Measurements from ENCODE around the gene MFSD11. TPM values are rescaled to one million over a fixed set of nuclear protein-coding genes. Genes with fewer than 3 reads are reported as not detected.
"Not testable (repeated sequence)": the region's sequence is repeated elsewhere in the genome, so short reads cannot be mapped to it uniquely, and the experiment has no call there.

MFSD11 gene
- total RNA-seq, 1 donor from 2014 or later, result 21.4 TPM

- intact Hi-C loops (cut with micrococcal nuclease), result no loop called here
- H3K4me1 ChIP-seq, result peaks cover 88% of the 10 kb centered on the region
- no peaks in the 10 kb centered on the region for H3K36me3 ChIP-seq
- no peaks in the 10 kb centered on the region for H3K9me3 ChIP-seq (replicated peaks)
- H3K4me3 ChIP-seq, result peak overlapping the region; percentile 83
- H3K27me3 ChIP-seq (ENCODE audit: low read depth), result no peaks in the 10 kb centered on the region
- H3K27ac ChIP-seq (replicated peaks), result peak overlapping the region; percentile 97
- TF ChIP-seq, protein P1, sequence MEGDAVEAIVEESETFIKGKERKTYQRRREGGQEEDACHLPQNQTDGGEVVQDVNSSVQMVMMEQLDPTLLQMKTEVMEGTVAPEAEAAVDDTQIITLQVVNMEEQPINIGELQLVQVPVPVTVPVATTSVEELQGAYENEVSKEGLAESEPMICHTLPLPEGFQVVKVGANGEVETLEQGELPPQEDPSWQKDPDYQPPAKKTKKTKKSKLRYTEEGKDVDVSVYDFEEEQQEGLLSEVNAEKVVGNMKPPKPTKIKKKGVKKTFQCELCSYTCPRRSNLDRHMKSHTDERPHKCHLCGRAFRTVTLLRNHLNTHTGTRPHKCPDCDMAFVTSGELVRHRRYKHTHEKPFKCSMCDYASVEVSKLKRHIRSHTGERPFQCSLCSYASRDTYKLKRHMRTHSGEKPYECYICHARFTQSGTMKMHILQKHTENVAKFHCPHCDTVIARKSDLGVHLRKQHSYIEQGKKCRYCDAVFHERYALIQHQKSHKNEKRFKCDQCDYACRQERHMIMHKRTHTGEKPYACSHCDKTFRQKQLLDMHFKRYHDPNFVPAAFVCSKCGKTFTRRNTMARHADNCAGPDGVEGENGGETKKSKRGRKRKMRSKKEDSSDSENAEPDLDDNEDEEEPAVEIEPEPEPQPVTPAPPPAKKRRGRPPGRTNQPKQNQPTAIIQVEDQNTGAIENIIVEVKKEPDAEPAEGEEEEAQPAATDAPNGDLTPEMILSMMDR (IDR thresholded peaks at IDR 0.05; ENCODE audit: borderline replicate concordance), result no peak
- no peak for DNase-seq
Measured at GRCh38 chr17:76706817-76707216, 31.1 kb upstream of the MFSD11 start.

DNA sequence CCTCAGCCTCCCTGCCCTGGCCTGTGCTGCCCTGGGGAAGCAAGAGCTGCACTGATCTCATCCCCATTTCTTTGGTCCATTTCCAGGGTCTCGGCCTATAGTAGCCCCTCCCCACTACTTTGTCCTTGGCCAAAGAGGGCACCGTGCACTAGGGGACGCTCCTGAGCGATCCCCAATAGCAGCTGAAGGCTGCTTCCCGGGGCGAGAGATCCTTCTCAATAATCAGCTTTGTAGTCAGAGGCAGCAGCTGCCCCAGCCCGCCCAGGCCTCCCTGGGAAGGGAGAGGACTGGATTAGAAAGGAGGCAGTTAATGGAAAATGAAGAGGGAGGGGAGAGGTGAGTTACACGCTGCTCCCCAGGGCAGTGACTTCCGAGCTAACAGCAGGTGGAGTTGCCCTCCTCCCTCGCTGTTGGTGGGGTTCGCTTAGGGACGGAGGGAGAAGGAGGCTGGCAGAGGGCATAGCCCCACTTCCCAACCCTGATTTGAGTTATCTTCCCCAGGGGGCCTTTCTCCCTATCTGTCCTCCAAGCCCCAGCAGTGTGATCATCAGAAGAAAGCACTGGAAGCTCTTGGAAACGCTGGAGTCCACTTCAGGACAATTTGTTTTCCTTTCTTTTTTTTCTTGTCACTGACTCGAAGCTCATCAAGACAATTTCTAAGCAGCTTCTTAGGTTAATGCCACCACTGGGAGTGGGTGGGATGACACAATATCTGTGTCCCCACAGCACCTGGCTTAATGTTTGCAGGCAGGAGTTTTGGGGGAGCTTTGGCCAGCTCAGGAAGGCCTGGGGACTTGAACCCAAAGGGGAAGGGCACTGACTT is 29.7 kb upstream of the MFSD11 start:
- TF ChIP-seq, protein P1 (IDR thresholded peaks at IDR 0.05; ENCODE audit: borderline replicate concordance), result peak; percentile 51
- H3K9me3 ChIP-seq (replicated peaks), result no peaks in the 10 kb centered on the region
- no peaks in the 10 kb centered on the region for H3K27me3 ChIP-seq (ENCODE audit: low read depth)
- intact Hi-C loops (cut with micrococcal nuclease), result no loop called here
- peak overlapping the region; percentile 97 for H3K27ac ChIP-seq (replicated peaks)
- H3K4me3 ChIP-seq, result peak overlapping the region; percentile 83
- DNase-seq, result peak; percentile 53
- H3K36me3 ChIP-seq, result peaks cover 7% of the 10 kb centered on the region
- H3K4me1 ChIP-seq, result peaks cover 87% of the 10 kb centered on the region

- Histone ChIP-seq H3K36me3 (peaks cover 13% of the 10 kb centered on the region), H3K27me3 (ENCODE audit: low read depth) (no peaks in the 10 kb centered on the region), H3K4me1 (peaks cover 85% of the 10 kb centered on the region), H3K4me3 (peak overlapping the region; percentile 83), H3K27ac (replicated peaks) (peak overlapping the region; percentile 97), H3K9me3 (replicated peaks) (no peaks in the 10 kb centered on the region)
- TF ChIP-seq, protein P1 (IDR thresholded peaks at IDR 0.05; ENCODE audit: borderline replicate concordance), result no peak
- intact Hi-C loops (cut with micrococcal nuclease), result no loop called here
- peak; percentile 92 for DNase-seq
Measured at GRCh38 chr17:76709077-76709950, 28.6 kb upstream of the MFSD11 start.

DNA sequence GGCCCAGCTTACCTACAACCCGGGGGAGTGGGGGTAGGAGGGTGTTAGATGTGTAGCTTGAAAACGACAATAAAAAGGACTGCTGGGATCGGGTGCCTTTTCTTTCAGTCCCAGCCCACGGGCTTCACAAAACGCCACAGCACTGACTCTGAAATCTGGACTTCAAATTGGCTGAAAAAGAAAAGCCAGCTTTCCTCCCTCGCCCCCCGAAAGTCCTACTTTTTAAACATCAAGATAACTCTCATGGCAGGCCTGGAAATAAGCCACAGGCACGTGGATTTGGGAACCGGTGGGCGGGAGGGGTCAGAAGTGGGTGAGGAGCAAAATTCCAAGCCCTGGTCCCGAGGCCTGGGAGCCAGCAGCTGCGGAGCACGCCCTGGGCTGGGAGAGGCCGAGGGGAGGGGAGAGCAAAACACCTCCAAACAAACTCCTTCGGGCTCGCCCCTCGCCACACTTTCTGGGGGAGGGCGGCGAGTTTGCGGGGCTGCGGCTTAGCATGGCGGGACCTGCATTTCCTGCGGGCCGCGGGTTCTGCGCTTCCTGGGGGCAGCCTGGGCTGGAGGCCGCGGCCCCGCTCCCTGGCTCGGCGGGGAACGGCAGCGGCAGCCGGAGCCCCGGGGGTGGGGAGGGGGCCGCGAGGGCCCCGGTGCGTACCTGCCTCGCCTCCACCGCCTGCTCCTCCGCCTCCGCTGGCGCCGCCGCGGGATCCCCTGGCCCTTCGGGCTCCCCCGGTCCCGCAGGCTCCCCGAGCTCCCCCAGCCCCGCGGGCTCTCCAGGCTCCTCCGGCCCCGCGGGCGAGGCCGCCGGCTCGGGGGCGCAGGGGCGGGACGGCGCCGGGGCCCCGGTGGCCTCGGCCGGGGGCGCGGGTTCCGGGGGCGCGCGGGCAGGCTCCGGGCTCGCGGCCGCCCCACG is 27.7 kb upstream of the MFSD11 start:
- H3K27me3 ChIP-seq (ENCODE audit: low read depth); H3K9me3 ChIP-seq (replicated peaks); intact Hi-C loops (cut with micrococcal nuclease); DNase-seq: not testable (repeated sequence)
- H3K27ac ChIP-seq (replicated peaks), result peak overlapping the region; percentile 97
- H3K4me3 ChIP-seq, result peak overlapping the region; percentile 83
- H3K36me3 ChIP-seq, result peaks cover 14% of the 10 kb centered on the region
- peaks cover 86% of the 10 kb centered on the region for H3K4me1 ChIP-seq

GRCh38 chr17:76710863-76711611 is 26.9 kb upstream of the MFSD11 start, which contains the start of gene MXRA7:
Gene MXRA7, minus strand, starts transcription at chr17:76710965. Its CDS starts 19 bp downstream, at chr17:76710946.
- H3K4me3 ChIP-seq, result peak within 1 kb of the TSS; percentile 83
- H3K36me3 ChIP-seq, result peaks cover 23% of the 10 kb centered on the region
- DNase-seq, result peak; percentile 81
- intact Hi-C loops (cut with micrococcal nuclease), result no loop called here
- peak within 1 kb of the TSS; percentile 97 for H3K27ac ChIP-seq (replicated peaks)
- H3K9me3 ChIP-seq (replicated peaks), result no peaks in the 10 kb centered on the region
- no peaks in the 10 kb centered on the region for H3K27me3 ChIP-seq (ENCODE audit: low read depth)
- TF ChIP-seq, protein P1 (IDR thresholded peaks at IDR 0.05; ENCODE audit: borderline replicate concordance), result no peak
- H3K4me1 ChIP-seq, result peaks cover 87% of the 10 kb centered on the region

- H3K27me3 ChIP-seq (ENCODE audit: low read depth); DNase-seq; intact Hi-C loops (cut with micrococcal nuclease); H3K9me3 ChIP-seq (replicated peaks); H3K4me3 ChIP-seq: not testable (repeated sequence)
- Histone ChIP-seq H3K4me1 (peaks cover 88% of the 10 kb centered on the region), H3K27ac (replicated peaks) (peak overlapping the region; percentile 95), H3K36me3 (peaks cover 35% of the 10 kb centered on the region)
Measured at GRCh38 chr17:76712321-76712720, 25.6 kb upstream of the MFSD11 start.
